ENCODE measurements around the gene NRM. TPM values are rescaled to one million over a fixed set of nuclear protein-coding genes. Genes with fewer than 3 reads are reported as not detected.

NRM gene
- total and polyA plus RNA-seq, 2 of the 13 experiments (the other 11 are each of a cell fraction or from before 2014, with no cell fraction given) = 12.5 to 16.0 TPM

DNA sequence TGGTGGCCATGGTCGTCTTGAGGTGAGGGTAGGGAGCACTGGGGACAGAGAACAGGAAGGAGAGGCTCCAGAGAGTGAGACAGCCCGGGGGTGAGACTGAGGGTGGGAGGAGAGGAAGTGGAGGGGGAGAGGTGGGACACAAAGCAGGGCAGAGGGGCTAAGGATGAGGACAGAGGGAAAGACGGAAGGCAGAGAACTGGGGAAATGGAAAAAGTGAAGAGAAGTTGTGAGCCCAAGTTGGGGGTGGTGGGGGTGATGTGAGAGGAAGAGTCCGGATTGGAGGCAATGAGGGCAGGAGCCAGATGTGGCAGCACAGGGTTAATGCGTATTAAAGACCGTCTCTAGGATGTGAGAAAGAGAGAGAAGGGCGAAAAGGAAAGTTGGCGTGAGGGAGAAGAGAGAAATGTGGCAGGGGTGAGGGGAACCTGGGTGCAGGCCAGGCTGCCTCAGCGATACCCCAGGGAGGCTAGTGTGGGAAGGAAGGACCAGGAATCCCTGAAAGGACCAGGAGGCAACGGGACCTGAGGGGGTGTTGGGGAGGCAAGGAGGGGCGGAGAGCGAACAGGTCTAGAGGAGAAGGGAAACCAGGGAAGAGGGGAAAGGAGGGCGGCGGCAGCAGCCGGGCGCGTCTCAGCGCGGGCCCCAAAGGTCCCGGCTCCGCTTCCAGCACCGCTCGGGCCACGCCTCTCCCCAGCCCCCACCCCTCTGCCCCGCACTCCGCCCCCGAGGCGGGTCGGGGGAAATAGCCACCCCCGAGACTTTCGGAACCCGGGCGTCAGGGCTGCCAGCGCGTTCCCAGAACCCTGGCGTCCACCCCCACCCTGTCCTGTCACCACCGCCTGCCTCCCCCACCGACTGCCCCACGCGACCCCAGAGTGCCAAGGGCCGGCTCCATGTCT, 4.5 kb downstream of the NRM start, which contains the start of gene PPP1R18 (continued):
- TF ChIP-seq, protein P1, sequence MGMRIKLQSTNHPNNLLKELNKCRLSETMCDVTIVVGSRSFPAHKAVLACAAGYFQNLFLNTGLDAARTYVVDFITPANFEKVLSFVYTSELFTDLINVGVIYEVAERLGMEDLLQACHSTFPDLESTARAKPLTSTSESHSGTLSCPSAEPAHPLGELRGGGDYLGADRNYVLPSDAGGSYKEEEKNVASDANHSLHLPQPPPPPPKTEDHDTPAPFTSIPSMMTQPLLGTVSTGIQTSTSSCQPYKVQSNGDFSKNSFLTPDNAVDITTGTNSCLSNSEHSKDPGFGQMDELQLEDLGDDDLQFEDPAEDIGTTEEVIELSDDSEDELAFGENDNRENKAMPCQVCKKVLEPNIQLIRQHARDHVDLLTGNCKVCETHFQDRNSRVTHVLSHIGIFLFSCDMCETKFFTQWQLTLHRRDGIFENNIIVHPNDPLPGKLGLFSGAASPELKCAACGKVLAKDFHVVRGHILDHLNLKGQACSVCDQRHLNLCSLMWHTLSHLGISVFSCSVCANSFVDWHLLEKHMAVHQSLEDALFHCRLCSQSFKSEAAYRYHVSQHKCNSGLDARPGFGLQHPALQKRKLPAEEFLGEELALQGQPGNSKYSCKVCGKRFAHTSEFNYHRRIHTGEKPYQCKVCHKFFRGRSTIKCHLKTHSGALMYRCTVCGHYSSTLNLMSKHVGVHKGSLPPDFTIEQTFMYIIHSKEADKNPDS (CRISPR knock-in tag; IDR thresholded peaks at IDR 0.05) = no peak
- TF ChIP-seq ZBTB21 (CRISPR knock-in tag; IDR thresholded peaks at IDR 0.05) (no peak), ZFY (CRISPR knock-in tag; IDR thresholded peaks at IDR 0.05) (peak; percentile 39; the same call in 1 of the 2 replicates), ZNF333 (CRISPR knock-in tag; IDR thresholded peaks at IDR 0.05; ENCODE audit: borderline replicate concordance) (no peak), ZNF678 (CRISPR knock-in tag; IDR thresholded peaks at IDR 0.05) (no peak), RNF2 (conservative IDR thresholded peaks at IDR 0.05; ENCODE audit: low read depth) (no peak), ZNF83 (CRISPR knock-in tag; IDR thresholded peaks at IDR 0.05; ENCODE audit: borderline replicate concordance) (no peak), ZNF781 (CRISPR knock-in tag; IDR thresholded peaks at IDR 0.05; ENCODE audit: borderline replicate concordance, not compliant biosample characterization) (no peak), ZFP37 (CRISPR knock-in tag; IDR thresholded peaks at IDR 0.05; ENCODE audit: borderline replicate concordance) (0 out of 2 replicates have a peak, but pooled peaks have one; percentile 50), SOX6 (IDR thresholded peaks at IDR 0.05) (no peak), SOX6 (CRISPR knock-in tag; IDR thresholded peaks at IDR 0.05) (no peak), ARNTL (CRISPR knock-in tag; IDR thresholded peaks at IDR 0.05) (peak; percentile 25; the same call in 1 of the 2 replicates), ZNF557 (CRISPR knock-in tag; IDR thresholded peaks at IDR 0.05) (no peak), EEA1 (CRISPR knock-in tag; IDR thresholded peaks at IDR 0.05; ENCODE audit: borderline replicate concordance) (0 out of 2 replicates have a peak, but pooled peaks have one; percentile 51), ZNF431 (CRISPR knock-in tag; IDR thresholded peaks at IDR 0.05; ENCODE audit: borderline replicate concordance, low read depth) (0 out of 2 replicates have a peak, but pooled peaks have one; percentile 32), CBFB (CRISPR knock-in tag; IDR thresholded peaks at IDR 0.05) (no peak), ARHGAP35 (CRISPR knock-in tag; IDR thresholded peaks at IDR 0.05; ENCODE audit: borderline replicate concordance) (no peak)
- TF ChIP-seq, protein P2, sequence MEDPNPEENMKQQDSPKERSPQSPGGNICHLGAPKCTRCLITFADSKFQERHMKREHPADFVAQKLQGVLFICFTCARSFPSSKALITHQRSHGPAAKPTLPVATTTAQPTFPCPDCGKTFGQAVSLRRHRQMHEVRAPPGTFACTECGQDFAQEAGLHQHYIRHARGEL (CRISPR knock-in tag; IDR thresholded peaks at IDR 0.05) = no peak
- TF ChIP-seq, protein P3, sequence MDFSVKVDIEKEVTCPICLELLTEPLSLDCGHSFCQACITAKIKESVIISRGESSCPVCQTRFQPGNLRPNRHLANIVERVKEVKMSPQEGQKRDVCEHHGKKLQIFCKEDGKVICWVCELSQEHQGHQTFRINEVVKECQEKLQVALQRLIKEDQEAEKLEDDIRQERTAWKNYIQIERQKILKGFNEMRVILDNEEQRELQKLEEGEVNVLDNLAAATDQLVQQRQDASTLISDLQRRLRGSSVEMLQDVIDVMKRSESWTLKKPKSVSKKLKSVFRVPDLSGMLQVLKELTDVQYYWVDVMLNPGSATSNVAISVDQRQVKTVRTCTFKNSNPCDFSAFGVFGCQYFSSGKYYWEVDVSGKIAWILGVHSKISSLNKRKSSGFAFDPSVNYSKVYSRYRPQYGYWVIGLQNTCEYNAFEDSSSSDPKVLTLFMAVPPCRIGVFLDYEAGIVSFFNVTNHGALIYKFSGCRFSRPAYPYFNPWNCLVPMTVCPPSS (IDR thresholded peaks at IDR 0.05) = no peak
- TF ChIP-seq, protein P4, sequence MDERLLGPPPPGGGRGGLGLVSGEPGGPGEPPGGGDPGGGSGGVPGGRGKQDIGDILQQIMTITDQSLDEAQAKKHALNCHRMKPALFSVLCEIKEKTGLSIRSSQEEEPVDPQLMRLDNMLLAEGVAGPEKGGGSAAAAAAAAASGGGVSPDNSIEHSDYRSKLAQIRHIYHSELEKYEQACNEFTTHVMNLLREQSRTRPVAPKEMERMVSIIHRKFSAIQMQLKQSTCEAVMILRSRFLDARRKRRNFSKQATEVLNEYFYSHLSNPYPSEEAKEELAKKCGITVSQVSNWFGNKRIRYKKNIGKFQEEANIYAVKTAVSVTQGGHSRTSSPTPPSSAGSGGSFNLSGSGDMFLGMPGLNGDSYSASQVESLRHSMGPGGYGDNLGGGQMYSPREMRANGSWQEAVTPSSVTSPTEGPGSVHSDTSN (CRISPR knock-in tag; IDR thresholded peaks at IDR 0.05) = no peak

All from HepG2 (cell line).